Psoas muscle (tissue), 8 donors: ENCODE measurements around the gene UPF2. TPM values are rescaled to one million over a fixed set of nuclear protein-coding genes. Genes with fewer than 3 reads are reported as not detected.

Source experiments
- ATAC-seq, 4 donors: fragments of 200-7000 bp; cut with Tn5 transposase; one replicate each; pipeline ENCODE4 v1.9.1; 2020; ENCODE audit warnings: moderate library complexity in 3 of 4, mild to moderate bottlenecking in 2 of 4
- DNase-seq, 2 donors: peaks; one replicate each; pipeline ENCODE4 v3.0.0-alpha.2; 2020
- H3K27ac ChIP-seq: fragments of 200-600 bp; one replicate; pipeline ENCODE4 v1.8.0; 2022
- H3K27me3 ChIP-seq, 3 donors: fragments of 200-600 bp in 1 of 3; one replicate each; pipeline versions ENCODE4 v1.6.1 to v1.8.0; 2013 to 2022; ENCODE audit warnings: low read length in 2 of 3, mild to moderate bottlenecking in 2 of 3, moderate library complexity in 1 of 3; ENCODE audit not compliant: insufficient read depth in 3 of 3
- H3K36me3 ChIP-seq, 2 donors: fragments of 200-600 bp in 1 of 2; one replicate each; pipeline versions ENCODE4 v1.6.1 to v1.8.0; 2013 to 2022; ENCODE audit warnings: low read depth in 1 of 2, mild to moderate bottlenecking in 1 of 2, moderate library complexity in 1 of 2; ENCODE audit not compliant: insufficient read depth in 1 of 2
- H3K4me1 ChIP-seq: fragments of 200-600 bp; one replicate; pipeline ENCODE4 v1.8.0; 2022
- H3K4me3 ChIP-seq: fragments of 200-600 bp; one replicate; pipeline ENCODE4 v1.8.0; 2022; ENCODE audit warnings: mild to moderate bottlenecking
- H3K9me3 ChIP-seq: fragments of 200-600 bp; one replicate; pipeline ENCODE4 v1.8.0; 2022
- WGBS, 3 donors: extraction: QIAGEN DNeasy Blood & Tissue Kit; methylation state at CpG; one replicate each; pipeline versions ENCODE4 v1.1.6 to v1.1.7; 2013; 5-methylcytosine and 5-hydroxymethylcytosine counted together
- intact Hi-C, 2 donors: fragments of 100-400 bp; cut with DNase I; formaldehyde crosslinking; loops; one replicate each; pipeline versions ENCODE4 v1.11.0 to v1.14.2; 2022
- polyA plus RNA-seq, 3 donors: library from polyadenylated mRNA; stranded (reverse); fragments of 200-250 nt; gene quantifications; one replicate each; pipeline ENCODE4 v1.2.3, GENCODE V29; 2013
- total RNA-seq, 4 donors: library from RNA; stranded (reverse); fragmentation: NEBNext Ultra II Directional in 2 of 4; extraction: Animal tissue kit (Norgen Biotek cat#: 25700) in 2 of 4; gene quantifications; one replicate each; pipeline versions ENCODE4 v1.2.1 to v1.2.4, GENCODE V29; 2021 to 2023
- TF ChIP-seq, protein P1 (sequence below): fragments of 200-600 bp; IDR thresholded peaks from one replicate; pipeline ENCODE4 v1.8.0; 2022; ENCODE audit warnings: antibody characterized with exemption
- donor health status: healthy with polysubstance abuse.
- donor health status: DM: no; HTN: no; CAD: no; lungs with moderate emphysema.
- donor health status: Bipolar disorder and iron deficiency.
- donor health status: healthy.
- donor health status: DM: yes; HTN: yes; CAD: no.
- donor health status: DM: no; HTN: no; CAD: no.
- donor health status: DM: no; HTN: no; CAD: no.
- donor health status: DM: yes; HTN: yes; CAD: no.

Gene UPF2
- total and polyA plus RNA-seq, 7 donors = 12.7 to 35.1 (median 23.6) TPM

DNA sequence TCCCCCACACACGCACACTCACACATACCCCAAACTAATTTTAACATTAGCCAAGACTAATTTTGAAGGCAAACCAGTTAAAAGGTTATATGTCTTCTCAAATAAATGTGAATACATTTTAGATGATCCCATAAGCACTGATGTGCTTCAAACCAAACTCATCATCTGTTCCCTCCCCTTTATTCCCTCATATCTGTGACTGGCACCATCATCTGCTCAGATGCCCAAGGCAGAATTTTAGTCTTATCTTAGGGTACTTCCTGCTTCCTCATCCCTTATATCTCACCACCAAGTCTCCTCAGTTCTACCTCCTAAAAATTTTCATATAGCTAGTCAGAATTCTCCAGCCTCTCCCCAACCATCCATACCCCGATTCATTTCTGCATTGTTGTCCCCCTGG, 80.4 kb downstream of the UPF2 start:
- Histone ChIP-seq H3K4me1 (no peaks in the 10 kb centered on the region), H3K36me3 (peaks cover 0 to 99% of the 10 kb centered on the region in 2 donors), H3K4me3 (no peak overlapping the region), H3K27ac (no peak overlapping the region), H3K27me3 (no peaks in the 10 kb centered on the region), H3K9me3 (no peaks in the 10 kb centered on the region)
- WGBS, 3 donors = 88 to 97% (median 95%) methylated on average over 2 of the region's 2 CpGs
- ATAC-seq (no peak), DNase-seq (no peak)
- intact Hi-C loops = no loop called here
- TF ChIP-seq, protein P1, sequence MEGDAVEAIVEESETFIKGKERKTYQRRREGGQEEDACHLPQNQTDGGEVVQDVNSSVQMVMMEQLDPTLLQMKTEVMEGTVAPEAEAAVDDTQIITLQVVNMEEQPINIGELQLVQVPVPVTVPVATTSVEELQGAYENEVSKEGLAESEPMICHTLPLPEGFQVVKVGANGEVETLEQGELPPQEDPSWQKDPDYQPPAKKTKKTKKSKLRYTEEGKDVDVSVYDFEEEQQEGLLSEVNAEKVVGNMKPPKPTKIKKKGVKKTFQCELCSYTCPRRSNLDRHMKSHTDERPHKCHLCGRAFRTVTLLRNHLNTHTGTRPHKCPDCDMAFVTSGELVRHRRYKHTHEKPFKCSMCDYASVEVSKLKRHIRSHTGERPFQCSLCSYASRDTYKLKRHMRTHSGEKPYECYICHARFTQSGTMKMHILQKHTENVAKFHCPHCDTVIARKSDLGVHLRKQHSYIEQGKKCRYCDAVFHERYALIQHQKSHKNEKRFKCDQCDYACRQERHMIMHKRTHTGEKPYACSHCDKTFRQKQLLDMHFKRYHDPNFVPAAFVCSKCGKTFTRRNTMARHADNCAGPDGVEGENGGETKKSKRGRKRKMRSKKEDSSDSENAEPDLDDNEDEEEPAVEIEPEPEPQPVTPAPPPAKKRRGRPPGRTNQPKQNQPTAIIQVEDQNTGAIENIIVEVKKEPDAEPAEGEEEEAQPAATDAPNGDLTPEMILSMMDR = no peak

DNA sequence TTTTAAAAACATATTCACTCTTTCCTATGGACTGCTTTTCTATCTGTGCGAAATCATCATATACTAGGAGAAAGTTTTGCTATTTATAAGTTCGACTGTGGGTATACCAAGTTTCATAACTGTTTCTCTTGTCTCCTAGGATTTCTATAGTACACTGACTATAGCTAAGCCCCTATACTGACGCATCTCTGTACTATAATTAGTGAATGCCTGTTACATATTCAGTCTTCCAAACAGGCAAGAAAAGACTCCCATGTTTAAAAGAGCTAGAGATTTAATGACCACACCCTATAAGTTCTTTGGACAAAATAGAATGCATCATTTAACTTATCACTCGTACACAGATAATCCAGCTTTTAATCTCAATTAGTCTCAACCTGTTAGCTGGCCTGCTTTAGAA, 80.8 kb downstream of the UPF2 start:
- H3K36me3 ChIP-seq = peaks cover 0 to 99% of the 10 kb centered on the region in 2 donors
- WGBS, 3 donors = 85 to 90% (median 85%) methylated on average over 4 of the region's 4 CpGs
- intact Hi-C loops = no loop called here
- no peak overlapping the region for H3K4me3 ChIP-seq
- ATAC-seq (no peak), DNase-seq (no peak)
- H3K27me3 ChIP-seq = no peaks in the 10 kb centered on the region
- H3K9me3 ChIP-seq = no peaks in the 10 kb centered on the region
- no peaks in the 10 kb centered on the region for H3K4me1 ChIP-seq
- TF ChIP-seq, protein P1 = no peak
- H3K27ac ChIP-seq = no peak overlapping the region

DNA sequence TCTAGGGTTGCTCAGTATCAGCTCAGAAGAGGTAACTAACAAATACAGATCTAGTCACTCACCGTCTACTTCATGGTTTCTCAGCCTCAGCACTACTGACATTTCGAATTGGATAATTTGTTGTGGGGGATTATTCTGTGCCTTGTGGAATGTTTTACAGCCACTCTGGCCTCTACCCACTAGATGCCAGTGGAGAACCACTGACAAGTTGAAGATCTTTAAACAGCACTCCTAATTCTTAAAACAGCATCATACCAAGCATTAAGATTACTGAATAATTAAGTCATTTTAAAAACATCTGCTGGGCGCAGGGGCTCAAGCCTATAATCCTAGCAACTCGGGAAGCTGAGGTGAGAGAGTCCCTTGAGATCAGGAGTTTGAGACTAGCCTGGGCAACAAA, 82.6 kb downstream of the UPF2 start:
- Histone ChIP-seq H3K36me3 (peaks cover 0 to 99% of the 10 kb centered on the region in 2 donors), H3K27ac (no peak overlapping the region), H3K9me3 (no peaks in the 10 kb centered on the region), H3K27me3 (no peaks in the 10 kb centered on the region), H3K4me3 (no peak overlapping the region), H3K4me1 (no peaks in the 10 kb centered on the region)
- DNase-seq (no peak), ATAC-seq (no peak)
- intact Hi-C loops = no loop called here
- 73 to 87% (median 80%) methylated on average over 4 of the region's 4 CpGs for WGBS, 3 donors
- TF ChIP-seq, protein P1 = no peak

DNA sequence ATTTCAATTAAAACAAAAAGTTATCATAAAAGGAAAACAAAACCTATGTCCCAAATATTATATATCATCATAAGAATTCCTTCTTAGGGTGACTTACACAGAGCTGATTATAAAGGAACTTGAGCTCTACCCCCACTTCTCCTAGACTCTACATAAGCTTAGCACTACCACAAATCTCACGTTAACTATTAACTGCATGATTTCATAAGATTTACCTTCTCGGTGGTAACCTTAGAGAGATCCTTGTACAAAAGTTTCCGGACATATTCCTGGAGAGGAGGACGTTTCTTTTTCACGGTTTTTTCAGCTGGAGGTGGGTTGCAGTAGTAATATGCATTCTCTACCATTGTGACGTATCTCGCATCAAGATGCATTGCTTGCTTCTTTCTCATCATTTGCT, 83.7 kb downstream of the UPF2 start:
- TF ChIP-seq, protein P1 = no peak
- intact Hi-C loops = no loop called here
- no peaks in the 10 kb centered on the region for H3K4me1 ChIP-seq
- DNase-seq (no peak), ATAC-seq (no peak)
- no peaks in the 10 kb centered on the region for H3K9me3 ChIP-seq
- 83 to 87% (median 84%) methylated on average over 7 of the region's 7 CpGs for WGBS, 3 donors
- no peak overlapping the region for H3K4me3 ChIP-seq
- H3K27me3 ChIP-seq = no peaks in the 10 kb centered on the region
- no peak overlapping the region for H3K27ac ChIP-seq
- H3K36me3 ChIP-seq = peaks cover 0 to 100% of the 10 kb centered on the region in 2 donors

DNA sequence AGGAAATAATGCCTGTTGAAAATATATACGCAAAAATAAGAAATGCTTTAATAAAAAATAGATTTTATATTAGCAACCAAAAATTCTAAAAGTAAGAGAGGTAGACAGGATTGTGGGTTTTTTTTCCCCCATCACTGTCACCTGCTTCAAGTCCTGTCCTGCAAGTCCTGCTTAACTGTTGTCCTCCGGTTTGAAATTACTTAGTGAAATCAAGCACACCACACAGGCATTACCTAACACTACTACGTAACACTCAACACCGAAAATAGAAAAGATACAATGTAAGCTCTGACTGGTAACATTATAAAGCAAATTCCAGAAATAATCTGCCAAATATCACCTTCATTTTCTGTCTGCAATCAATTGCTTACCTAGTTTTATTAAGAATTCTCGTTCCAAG, 90.9 kb downstream of the UPF2 start:
- TF ChIP-seq, protein P1 = no peak
- Histone ChIP-seq H3K4me3 (no peak overlapping the region), H3K27me3 (no peaks in the 10 kb centered on the region), H3K27ac (no peak overlapping the region), H3K9me3 (no peaks in the 10 kb centered on the region), H3K36me3 (peaks cover 4 to 70% of the 10 kb centered on the region in 2 donors), H3K4me1 (no peaks in the 10 kb centered on the region)
- 75 to 84% (median 80%) methylated on average over 5 of the region's 5 CpGs for WGBS, 3 donors
- DNase-seq (no peak), ATAC-seq (peak in 3 of 4 donors; percentile 45 to 81 (median 47))
- intact Hi-C loops = no loop called here
